ENCODE measurements around the gene CAMKK2.
"Not testable (repeated sequence)": the region's sequence is repeated elsewhere in the genome, so short reads cannot be mapped to it uniquely, and the experiment has no call there.

GRCh38 chr12:121298411-121298810 is 1.9 kb upstream of the CAMKK2 start:
- not testable (repeated sequence) for TF ChIP-seq CTCF (conservative IDR thresholded peaks at IDR 0.05; ENCODE audit: low read length); EZH2phosphoT487 (IDR thresholded peaks at IDR 0.05; ENCODE audit: borderline replicate concordance, low read depth, low read length)
